ENCODE measurements around the gene SND1.

GRCh38 chr7:127998671-127999070 lies 346.7 kb downstream of the SND1 start:
- TF ChIP-seq, protein P1, sequence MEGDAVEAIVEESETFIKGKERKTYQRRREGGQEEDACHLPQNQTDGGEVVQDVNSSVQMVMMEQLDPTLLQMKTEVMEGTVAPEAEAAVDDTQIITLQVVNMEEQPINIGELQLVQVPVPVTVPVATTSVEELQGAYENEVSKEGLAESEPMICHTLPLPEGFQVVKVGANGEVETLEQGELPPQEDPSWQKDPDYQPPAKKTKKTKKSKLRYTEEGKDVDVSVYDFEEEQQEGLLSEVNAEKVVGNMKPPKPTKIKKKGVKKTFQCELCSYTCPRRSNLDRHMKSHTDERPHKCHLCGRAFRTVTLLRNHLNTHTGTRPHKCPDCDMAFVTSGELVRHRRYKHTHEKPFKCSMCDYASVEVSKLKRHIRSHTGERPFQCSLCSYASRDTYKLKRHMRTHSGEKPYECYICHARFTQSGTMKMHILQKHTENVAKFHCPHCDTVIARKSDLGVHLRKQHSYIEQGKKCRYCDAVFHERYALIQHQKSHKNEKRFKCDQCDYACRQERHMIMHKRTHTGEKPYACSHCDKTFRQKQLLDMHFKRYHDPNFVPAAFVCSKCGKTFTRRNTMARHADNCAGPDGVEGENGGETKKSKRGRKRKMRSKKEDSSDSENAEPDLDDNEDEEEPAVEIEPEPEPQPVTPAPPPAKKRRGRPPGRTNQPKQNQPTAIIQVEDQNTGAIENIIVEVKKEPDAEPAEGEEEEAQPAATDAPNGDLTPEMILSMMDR (IDR thresholded peaks at IDR 0.05; ENCODE audit: insufficient read depth, low read length, poor library complexity, severe bottlenecking): no peak
- TF ChIP-seq EZH2phosphoT487 (conservative IDR thresholded peaks at IDR 0.05; ENCODE audit: low read length): no peak

Data from SU-DHL-6 (cell line).